GM21529 (cell line): ENCODE measurements around the gene HMBS.
"Not testable (repeated sequence)": the region's sequence is repeated elsewhere in the genome, so short reads cannot be mapped to it uniquely, and the experiment has no call there.

ENCODE experiments used
- ATAC-seq: cut with Tn5 transposase; IDR thresholded peaks from one replicate; pipeline ENCODE4 v1.9.1; 2021; ENCODE audit not compliant: unreplicated experiment

The HMBS gene

GRCh38 chr11:119100994-119101758 is 16.5 kb downstream of the HMBS start:
- ATAC-seq, result peak; percentile 11

- ATAC-seq, result peak; percentile 75
Observed at GRCh38 chr11:119101759-119102423, 17.2 kb downstream of the HMBS start, which contains the start of gene DPAGT1. Gene DPAGT1 (minus strand): TSS chr11:119101853. CDS start chr11:119101655, 198 bp downstream.

- not testable (repeated sequence) for ATAC-seq
Observed at GRCh38 chr11:119103161-119103664, 18.5 kb downstream of the HMBS start.

GRCh38 chr11:119103793-119104192 is 19.1 kb downstream of the HMBS start:
- no peak for ATAC-seq

- ATAC-seq, result peak; percentile 77
Observed at GRCh38 chr11:119106564-119107537, 22.2 kb downstream of the HMBS start, which contains the start of gene C2CD2L. Gene C2CD2L (plus strand): TSS chr11:119107344. CDS start chr11:119107742, 398 bp downstream.

- ATAC-seq, result peak; percentile 30
Observed at GRCh38 chr11:119107538-119108145, 23.0 kb downstream of the HMBS start.

- ATAC-seq, result no peak
Observed at GRCh38 chr11:119108146-119108856, 23.6 kb downstream of the HMBS start.

GRCh38 chr11:119108857-119109221 is 24.2 kb downstream of the HMBS start:
- ATAC-seq, result no peak

GRCh38 chr11:119109843-119110242 is 25.2 kb downstream of the HMBS start:
- ATAC-seq, result no peak

GRCh38 chr11:119110439-119110838 is 25.8 kb downstream of the HMBS start:
- no peak for ATAC-seq

- ATAC-seq, result no peak
Observed at GRCh38 chr11:119111361-119111925, 26.8 kb downstream of the HMBS start.

GRCh38 chr11:119112314-119113020 is 27.8 kb downstream of the HMBS start:
- ATAC-seq, result no peak

- no peak for ATAC-seq
Observed at GRCh38 chr11:119113716-119114115, 29.0 kb downstream of the HMBS start.

- ATAC-seq, result no peak
Observed at GRCh38 chr11:119114351-119114750, 29.7 kb downstream of the HMBS start.

- no peak for ATAC-seq
Observed at GRCh38 chr11:119115484-119116234, 31.0 kb downstream of the HMBS start.

GRCh38 chr11:119116235-119116594 is 31.5 kb downstream of the HMBS start:
- ATAC-seq, result no peak

- ATAC-seq, result no peak
Observed at GRCh38 chr11:119116601-119117000, 31.9 kb downstream of the HMBS start.

GRCh38 chr11:119117004-119117706 is 32.5 kb downstream of the HMBS start:
- no peak for ATAC-seq
